Breast epithelium (tissue), 4 donors: ENCODE data around the gene EPHB2. TPM values are rescaled to one million over a fixed set of nuclear protein-coding genes. Genes with fewer than 3 reads are reported as not detected.

Source experiments
- DNase-seq, 2 donors: peaks; one replicate each; pipeline ENCODE4 v3.0.0-alpha.2; 2019; ENCODE audit warnings: low spot score in 2 of 2
- H3K27ac ChIP-seq, 2 donors: fragments of 200-600 bp; sonication (generic) in 1 of 2; one replicate each; pipeline ENCODE4 v1.5.1; 2016 to 2019; ENCODE audit warnings: mild to moderate bottlenecking in 1 of 2
- H3K27me3 ChIP-seq, 2 donors: fragments of 200-600 bp; sonication (generic) in 1 of 2; one replicate each; pipeline versions ENCODE4 v1.5.1 to v1.6.0; 2017 to 2019; ENCODE audit warnings: control low read depth in 1 of 2, mild to moderate bottlenecking in 1 of 2
- H3K36me3 ChIP-seq: fragments of 200-600 bp; one replicate; pipeline ENCODE4 v1.5.1; 2019
- H3K4me1 ChIP-seq, 2 donors: fragments of 200-600 bp; sonication (generic); one replicate each; pipeline ENCODE4 v1.5.1; 2016 to 2019; ENCODE audit warnings: control low read depth in 1 of 2
- H3K4me3 ChIP-seq, 3 donors: fragments of 200-600 bp; sonication (generic); 1 replicate in 2 of 3; 2 replicates in 1 of 3; pipeline ENCODE4 v1.5.1; 2016 to 2019; ENCODE audit warnings: mild to moderate bottlenecking in 3 of 3, moderate library complexity in 2 of 3
- H3K9me3 ChIP-seq, 2 donors: fragments of 200-600 bp; sonication (generic) in 1 of 2; one replicate each; pipeline ENCODE4 v1.5.1; 2016 to 2019; ENCODE audit warnings: control low read depth in 1 of 2
- POLR2A ChIP-seq: fragments of 450-650 bp; IDR thresholded peaks from one replicate; pipeline ENCODE4 v1.6.1; 2016; ENCODE audit warnings: antibody characterized with exemption, mild to moderate bottlenecking, moderate library complexity
- POLR2AphosphoS5 ChIP-seq, 3 donors: sonication (generic); formaldehyde crosslinking; IDR thresholded peaks; one replicate each; pipeline ENCODE4 v1.6.1; 2017; ENCODE audit warnings: antibody characterized with exemption in 3 of 3
- intact Hi-C: fragments of 100-400 bp; cut with DNase I; formaldehyde crosslinking; loops from one replicate; pipeline ENCODE4 v1.15.1; 2023; ENCODE audit warnings: low total_unique reads
- total RNA-seq, 3 donors: library from RNA; depleted of rRNA; stranded (reverse); fragments of >200 nt; gene quantifications; one replicate each; pipeline ENCODE4 v1.1.0, GENCODE V29; 2016
- TF ChIP-seq, protein P1 (sequence below), 3 donors: fragments of 450-650 bp; IDR thresholded peaks; one replicate each; pipeline ENCODE4 v1.5.1; 2016 to 2017; ENCODE audit warnings: antibody characterized with exemption in 3 of 3, mild to moderate bottlenecking in 3 of 3, moderate library complexity in 3 of 3

Gene EPHB2
- total RNA-seq, 3 donors from 2014 or later = 1.3 to 4.6 (median 1.5) TPM

DNA sequence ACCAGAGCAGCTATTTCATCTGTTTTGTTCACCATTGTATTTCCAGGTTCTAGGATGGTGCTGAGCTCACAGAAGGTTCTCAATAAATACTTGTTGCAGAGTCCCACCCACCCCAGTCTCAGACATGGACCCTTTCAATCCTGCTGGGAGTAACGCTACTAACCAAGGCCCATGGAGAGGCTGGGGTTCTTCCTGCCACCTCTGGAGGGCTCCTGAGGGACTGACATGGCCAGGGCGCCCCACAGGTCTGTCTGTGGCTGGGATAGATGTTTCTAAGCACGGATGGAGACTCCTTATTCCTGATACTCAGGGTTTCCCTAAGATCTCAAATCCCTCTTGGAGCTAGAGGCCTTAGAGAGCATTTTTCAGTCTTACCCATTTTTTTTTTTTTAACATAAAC lies 87.4 kb downstream of the EPHB2 start:
- Histone ChIP-seq H3K36me3 (no peaks in the 10 kb centered on the region), H3K9me3 (no peaks in the 10 kb centered on the region), H3K4me1 (no peaks in the 10 kb centered on the region), H3K27ac (no peak overlapping the region), H3K27me3 (no peaks in the 10 kb centered on the region), H3K4me3 (no peak overlapping the region)
- intact Hi-C loops = no loop called here
- no peak for DNase-seq
- TF ChIP-seq POLR2AphosphoS5 (IDR thresholded peaks at IDR 0.05) (no peak), POLR2A (no peak)
- TF ChIP-seq, protein P1, sequence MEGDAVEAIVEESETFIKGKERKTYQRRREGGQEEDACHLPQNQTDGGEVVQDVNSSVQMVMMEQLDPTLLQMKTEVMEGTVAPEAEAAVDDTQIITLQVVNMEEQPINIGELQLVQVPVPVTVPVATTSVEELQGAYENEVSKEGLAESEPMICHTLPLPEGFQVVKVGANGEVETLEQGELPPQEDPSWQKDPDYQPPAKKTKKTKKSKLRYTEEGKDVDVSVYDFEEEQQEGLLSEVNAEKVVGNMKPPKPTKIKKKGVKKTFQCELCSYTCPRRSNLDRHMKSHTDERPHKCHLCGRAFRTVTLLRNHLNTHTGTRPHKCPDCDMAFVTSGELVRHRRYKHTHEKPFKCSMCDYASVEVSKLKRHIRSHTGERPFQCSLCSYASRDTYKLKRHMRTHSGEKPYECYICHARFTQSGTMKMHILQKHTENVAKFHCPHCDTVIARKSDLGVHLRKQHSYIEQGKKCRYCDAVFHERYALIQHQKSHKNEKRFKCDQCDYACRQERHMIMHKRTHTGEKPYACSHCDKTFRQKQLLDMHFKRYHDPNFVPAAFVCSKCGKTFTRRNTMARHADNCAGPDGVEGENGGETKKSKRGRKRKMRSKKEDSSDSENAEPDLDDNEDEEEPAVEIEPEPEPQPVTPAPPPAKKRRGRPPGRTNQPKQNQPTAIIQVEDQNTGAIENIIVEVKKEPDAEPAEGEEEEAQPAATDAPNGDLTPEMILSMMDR (IDR thresholded peaks at IDR 0.05) = no peak

DNA sequence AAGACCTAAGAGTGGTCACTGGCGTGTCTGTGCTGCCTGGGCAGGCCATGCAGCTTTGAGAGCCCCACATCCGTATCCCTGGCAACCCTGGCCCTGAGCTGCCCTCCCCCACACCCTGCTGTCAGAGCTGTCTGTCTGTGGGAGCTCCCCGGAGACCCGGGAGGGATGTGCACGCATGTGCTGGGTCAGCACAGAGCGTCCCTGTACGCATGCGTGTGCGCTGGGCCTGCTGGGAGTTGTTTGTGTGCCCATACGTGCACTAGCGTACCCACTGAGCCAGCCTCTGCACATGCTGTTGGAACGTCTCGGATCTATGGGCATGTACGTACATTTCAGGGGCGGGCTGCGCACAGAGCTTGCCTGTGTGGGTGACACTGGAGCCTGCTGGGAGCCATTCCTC lies 89.3 kb downstream of the EPHB2 start:
- intact Hi-C loops = no loop called here
- Histone ChIP-seq H3K36me3 (no peaks in the 10 kb centered on the region), H3K9me3 (no peaks in the 10 kb centered on the region), H3K27ac (no peak overlapping the region), H3K4me3 (no peak overlapping the region), H3K27me3 (no peaks in the 10 kb centered on the region), H3K4me1 (no peaks in the 10 kb centered on the region)
- DNase-seq = no peak
- TF ChIP-seq, protein P1 (IDR thresholded peaks at IDR 0.05) = no peak
- TF ChIP-seq POLR2A (no peak), POLR2AphosphoS5 (IDR thresholded peaks at IDR 0.05) (no peak)

DNA sequence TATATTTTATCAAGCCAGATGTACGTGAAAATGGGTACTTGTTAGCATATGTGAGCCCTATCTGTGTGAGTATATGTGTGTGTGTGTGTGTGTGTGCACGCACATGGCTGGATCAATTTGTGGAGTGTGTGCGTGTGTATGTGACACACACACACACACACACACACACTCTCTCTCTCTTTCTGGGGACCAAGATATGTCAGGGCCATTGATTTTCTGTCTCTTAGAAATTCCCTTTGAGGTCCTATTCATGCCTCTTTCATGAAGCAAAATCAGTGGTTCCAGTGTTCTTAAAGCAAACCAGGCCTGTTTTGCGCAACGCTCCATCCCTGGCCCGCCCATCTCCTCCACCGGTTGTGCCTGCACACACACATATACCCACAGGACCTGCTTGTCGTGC lies 90.0 kb downstream of the EPHB2 start:
- DNase-seq = no peak
- intact Hi-C loops = no loop called here
- Histone ChIP-seq H3K36me3 (no peaks in the 10 kb centered on the region), H3K4me1 (no peaks in the 10 kb centered on the region), H3K27me3 (no peaks in the 10 kb centered on the region), H3K27ac (no peak overlapping the region), H3K9me3 (no peaks in the 10 kb centered on the region), H3K4me3 (no peak overlapping the region)
- TF ChIP-seq, protein P1 (IDR thresholded peaks at IDR 0.05) = no peak
- TF ChIP-seq POLR2AphosphoS5 (IDR thresholded peaks at IDR 0.05) = no peak
- TF ChIP-seq POLR2A = no peak

DNA sequence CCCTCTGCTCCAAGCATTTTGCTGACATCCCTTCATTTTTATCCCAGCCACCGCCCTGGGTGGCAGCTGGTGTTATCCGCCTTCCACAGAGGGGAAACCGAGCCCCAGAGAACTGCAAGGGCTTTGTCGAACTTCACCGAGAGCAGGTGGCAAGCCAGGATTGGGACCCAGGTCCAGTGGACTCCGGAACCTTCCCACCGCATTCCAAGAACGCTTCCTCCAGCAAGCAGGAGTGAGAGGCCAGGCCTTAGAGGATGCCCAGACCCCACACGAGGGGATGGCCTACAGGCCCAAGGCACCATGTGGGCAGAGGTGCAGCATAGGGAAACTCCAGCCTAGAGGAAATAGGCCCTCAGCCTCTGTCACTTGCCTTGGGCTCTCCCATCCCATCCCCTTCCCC lies 90.7 kb downstream of the EPHB2 start:
- Histone ChIP-seq H3K4me3 (no peak overlapping the region), H3K27ac (no peak overlapping the region)
- no peak for TF ChIP-seq POLR2A
- TF ChIP-seq POLR2AphosphoS5 (IDR thresholded peaks at IDR 0.05) = no peak
- TF ChIP-seq, protein P1 (IDR thresholded peaks at IDR 0.05) = no peak

DNA sequence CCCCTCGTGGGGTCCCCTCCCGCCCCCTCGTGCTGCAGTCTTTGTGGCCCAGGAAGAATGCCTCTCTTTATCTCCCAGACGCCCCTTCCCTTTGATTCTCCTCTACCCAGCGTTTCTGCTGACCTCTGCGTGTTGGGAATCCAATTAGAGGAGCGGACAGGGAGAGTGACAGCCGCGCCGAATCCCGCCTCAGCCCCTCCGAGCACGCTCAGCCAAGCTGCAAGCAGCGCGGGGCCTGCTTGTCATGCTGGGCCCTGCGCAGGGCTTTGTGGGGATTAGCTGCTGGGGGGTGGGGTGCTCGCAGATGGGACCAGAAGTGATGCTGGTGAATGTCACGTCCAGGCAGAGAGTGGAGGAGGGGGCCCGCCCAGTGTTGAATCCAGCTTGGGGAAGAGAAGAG lies 91.1 kb downstream of the EPHB2 start:
- Histone ChIP-seq H3K36me3 (no peaks in the 10 kb centered on the region), H3K4me3 (no peak overlapping the region), H3K4me1 (no peaks in the 10 kb centered on the region), H3K27ac (no peak overlapping the region), H3K9me3 (no peaks in the 10 kb centered on the region), H3K27me3 (no peaks in the 10 kb centered on the region)
- TF ChIP-seq POLR2AphosphoS5 (IDR thresholded peaks at IDR 0.05) = no peak
- TF ChIP-seq, protein P1 (IDR thresholded peaks at IDR 0.05) = no peak
- TF ChIP-seq POLR2A = no peak
- no peak for DNase-seq
- intact Hi-C loops = no loop called here

More for the DNA sequence above, 90.7 kb downstream of the EPHB2 start:
- no peaks in the 10 kb centered on the region for H3K36me3 ChIP-seq
- no peaks in the 10 kb centered on the region for H3K9me3 ChIP-seq
- H3K27me3 ChIP-seq = no peaks in the 10 kb centered on the region
- no peaks in the 10 kb centered on the region for H3K4me1 ChIP-seq
- intact Hi-C loops = no loop called here
- no peak for DNase-seq
